ENCODE data around the gene S1PR3.

- no peak for TF ChIP-seq POLR2A (IDR thresholded peaks at IDR 0.05; ENCODE audit: low read depth, low read length)
- no peak for TF ChIP-seq SPI1 (IDR thresholded peaks at IDR 0.05; ENCODE audit: low read depth, low read length)
Observed at GRCh38 chr9:89053301-89053700, 62.0 kb downstream of the S1PR3 start.
